Measurements from ENCODE around the gene USP44. TPM values are rescaled to one million over a fixed set of nuclear protein-coding genes. Genes with fewer than 3 reads are reported as not detected.
A peak's percentile ranks its signal among the peaks of the same experiment; 100 is the strongest.

USP44 gene
- total and polyA plus RNA-seq, 2 of the 8 experiments (the other 6 are each of a cell fraction or from before 2014, with no cell fraction given) = 129 to 197 TPM

- peak; percentile 92 for TF ChIP-seq CHD7 (IDR thresholded peaks at IDR 0.05; ENCODE audit: insufficient replicate concordance, low read length)
- peak; percentile 89 for TF ChIP-seq TAF1 (IDR thresholded peaks at IDR 0.05; ENCODE audit: low read depth, low read length)
- TF ChIP-seq ASH2L (IDR thresholded peaks at IDR 0.05; ENCODE audit: low read length) = peak; percentile 93
- TF ChIP-seq SRF (IDR thresholded peaks at IDR 0.05; ENCODE audit: low read depth, low read length) = no peak
- TF ChIP-seq TBP (IDR thresholded peaks at IDR 0.05; ENCODE audit: low read depth, low read length) = peak; percentile 91
- TF ChIP-seq BACH1 (IDR thresholded peaks at IDR 0.05; ENCODE audit: low read length) = no peak
- peak; percentile 85 to 87 for TF ChIP-seq POLR2A (IDR thresholded peaks at IDR 0.05; ENCODE audit: control extremely low read depth in 1 of 2, low read depth in 2 of 2, low read length in 2 of 2)
- TF ChIP-seq EP300 (IDR thresholded peaks at IDR 0.05; ENCODE audit: borderline replicate concordance in 1 of 2, low read depth in 2 of 2, low read length in 2 of 2) = peak in 1 of 2 experiments; percentile 91; a peak in 1 of 3 replicates
- TF ChIP-seq EGR1 (IDR thresholded peaks at IDR 0.05; ENCODE audit: borderline replicate concordance, low read depth, low read length) = no peak
- peak; percentile 87; the same call in 1 of the 2 replicates for TF ChIP-seq POU5F1 (IDR thresholded peaks at IDR 0.05; ENCODE audit: low read depth, low read length)
- peak; percentile 57 for TF ChIP-seq NANOG (IDR thresholded peaks at IDR 0.05; ENCODE audit: insufficient read depth, low read depth, low read length, poor library complexity, severe bottlenecking)
- TF ChIP-seq MAFK (IDR thresholded peaks at IDR 0.05; ENCODE audit: low read depth, low read length) = no peak
- TF ChIP-seq NRF1 (IDR thresholded peaks at IDR 0.05; ENCODE audit: low read depth, low read length) = no peak
Observed at GRCh38 chr12:95551305-95551704, at the start of gene USP44 (continued).
